ENCODE data around the gene ALDH1L2.

ALDH1L2 gene

GRCh38 chr12:105083551-105084105 lies 630 bp downstream of the ALDH1L2 start:
- no peak for DNase-seq (ENCODE audit: low read depth in 3 of 3)

GRCh38 chr12:105083031-105083430 lies 1.2 kb downstream of the ALDH1L2 start:
- no peak for DNase-seq (ENCODE audit: low read depth in 3 of 3)

GRCh38 chr12:105078712-105079570 lies 5.3 kb downstream of the ALDH1L2 start:
- no peak for DNase-seq (ENCODE audit: low read depth in 3 of 3)

GRCh38 chr12:105077435-105077834 lies 6.8 kb downstream of the ALDH1L2 start:
- DNase-seq (ENCODE audit: low read depth in 3 of 3), result no peak

- DNase-seq (ENCODE audit: low read depth in 3 of 3), result no peak
Measured at GRCh38 chr12:105076913-105077312, 7.3 kb downstream of the ALDH1L2 start.

- DNase-seq (ENCODE audit: low read depth in 3 of 3), result no peak
Measured at GRCh38 chr12:105076098-105076497, 8.2 kb downstream of the ALDH1L2 start.

DNA sequence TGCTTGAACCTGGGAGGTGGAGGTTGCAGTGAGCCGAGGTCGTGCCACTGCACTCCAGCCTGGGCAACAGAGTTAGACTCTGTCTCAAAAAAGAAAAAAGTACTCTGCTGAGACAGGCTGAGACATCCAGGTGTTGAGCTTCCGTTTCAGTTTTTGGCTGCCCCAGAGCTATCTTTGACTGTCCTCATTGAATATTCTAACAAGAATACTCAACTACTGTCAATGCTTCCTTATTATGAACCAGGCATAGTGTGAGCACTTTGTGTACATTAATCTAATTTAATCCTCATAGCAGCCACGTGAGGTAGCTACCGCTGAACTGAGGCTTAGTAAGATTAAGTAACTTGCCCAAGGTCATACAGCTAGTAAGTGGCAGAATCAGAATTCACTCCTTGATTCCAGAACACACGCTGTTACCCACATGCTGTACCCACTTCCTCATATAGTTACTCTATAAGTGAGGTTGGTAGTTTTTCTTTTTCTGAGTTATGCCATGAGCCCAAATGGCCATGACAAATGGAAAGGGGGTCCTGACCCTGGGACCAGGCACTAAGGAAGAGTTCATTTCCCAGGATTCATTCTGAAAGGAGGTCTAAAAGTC lies 11.3 kb downstream of the ALDH1L2 start:
- no peak for DNase-seq (ENCODE audit: low read depth in 3 of 3)

GRCh38 chr12:105071981-105072380 lies 12.3 kb downstream of the ALDH1L2 start:
- DNase-seq (ENCODE audit: low read depth in 3 of 3), result no peak

DNA sequence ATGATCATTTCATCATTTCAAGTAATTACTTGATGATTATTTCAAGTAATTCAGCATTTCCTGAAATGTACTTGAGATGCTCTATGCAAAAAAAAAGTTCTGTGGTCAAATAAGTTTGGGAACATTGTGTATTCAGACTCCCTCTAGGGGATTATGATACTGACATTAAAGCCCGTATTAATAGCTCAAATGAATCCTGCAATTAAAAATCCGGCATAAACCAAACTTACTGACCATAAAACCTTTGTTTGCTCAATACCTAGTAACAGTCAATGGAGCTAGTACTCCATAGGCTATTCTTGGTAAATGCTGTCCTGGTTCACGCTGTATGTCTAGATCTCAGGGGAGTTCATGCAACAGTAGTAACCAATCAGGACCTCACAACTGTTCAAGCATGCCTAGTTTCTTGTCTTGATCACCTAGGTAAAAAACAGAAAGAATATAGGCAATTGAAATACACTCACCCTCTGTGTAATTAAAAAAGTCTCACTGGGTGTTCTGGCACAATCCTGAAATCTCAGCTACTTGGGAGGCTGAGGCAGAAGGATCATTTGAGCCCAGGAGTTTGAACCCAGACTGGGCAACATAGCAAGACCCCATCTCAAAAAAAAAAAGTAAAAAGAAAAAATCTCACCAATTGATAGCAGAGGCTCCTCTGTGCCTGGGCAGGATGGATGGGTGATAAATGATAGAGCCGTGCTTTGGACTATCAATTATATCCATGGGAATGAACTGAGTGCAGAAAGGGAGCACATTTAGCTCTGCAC lies 14.1 kb downstream of the ALDH1L2 start:
- no peak for DNase-seq (ENCODE audit: low read depth in 3 of 3)

DNA sequence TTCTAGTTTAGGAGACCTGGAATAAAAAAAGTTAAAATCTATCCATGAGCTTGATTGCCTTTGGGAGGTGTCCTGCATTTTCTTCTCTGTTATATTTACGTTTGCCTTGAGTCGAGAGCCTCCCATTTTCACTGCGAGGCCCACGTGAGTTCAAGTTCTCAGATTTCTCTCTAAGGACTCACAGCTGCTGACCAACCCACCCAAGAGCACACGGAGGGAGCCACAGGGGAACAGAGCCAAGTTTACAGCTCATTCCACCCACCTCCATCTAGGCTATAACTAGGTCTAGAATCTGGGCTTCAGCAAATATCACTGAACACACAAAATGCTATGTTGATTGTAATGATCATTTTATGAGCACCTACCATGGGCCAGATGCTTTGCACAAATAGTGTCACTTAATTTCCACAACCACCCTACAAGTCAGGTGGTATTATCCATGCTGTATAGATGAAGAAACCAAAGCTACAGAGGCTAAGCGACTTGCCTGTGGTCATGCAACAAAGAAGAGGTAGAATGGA lies 16.7 kb downstream of the ALDH1L2 start:
- DNase-seq (ENCODE audit: low read depth in 3 of 3), result no peak

GRCh38 chr12:105064564-105065178 lies 19.6 kb downstream of the ALDH1L2 start:
- no peak for DNase-seq (ENCODE audit: low read depth in 3 of 3)

- DNase-seq (ENCODE audit: low read depth in 3 of 3), result no peak
Measured at GRCh38 chr12:105060715-105061378, 23.4 kb downstream of the ALDH1L2 start.

GRCh38 chr12:105057174-105057573 lies 27.1 kb downstream of the ALDH1L2 start:
- DNase-seq (ENCODE audit: low read depth in 3 of 3), result no peak

DNA sequence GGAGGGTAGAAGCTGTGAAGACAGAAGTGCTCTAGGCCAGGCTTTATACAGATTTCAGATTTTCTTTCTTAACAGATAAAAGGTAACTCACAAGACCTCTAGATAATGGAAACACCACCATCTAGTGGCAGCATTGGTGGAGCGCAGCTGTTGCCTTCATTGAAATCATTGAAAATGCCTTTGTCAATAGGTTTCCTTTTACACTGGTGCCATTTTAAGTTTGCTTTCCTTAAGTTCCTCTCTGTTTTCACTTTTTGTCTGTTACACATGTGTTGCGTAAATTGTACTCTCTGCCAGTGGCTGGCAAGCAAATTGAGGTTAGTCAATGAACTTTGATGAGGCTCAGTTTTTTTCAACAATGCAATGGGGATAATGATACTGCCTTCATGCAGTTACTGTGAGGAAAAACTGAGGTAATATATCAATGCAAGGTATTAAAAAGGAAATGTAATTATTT lies 31.1 kb downstream of the ALDH1L2 start:
- DNase-seq (ENCODE audit: low read depth in 3 of 3), result peak; percentile 51 to 60 (median 59)

GRCh38 chr12:105051981-105052380 lies 32.3 kb downstream of the ALDH1L2 start:
- no peak for DNase-seq (ENCODE audit: low read depth in 3 of 3)

- DNase-seq (ENCODE audit: low read depth in 3 of 3), result no peak
Measured at GRCh38 chr12:105048315-105048714, 35.9 kb downstream of the ALDH1L2 start.

DNA sequence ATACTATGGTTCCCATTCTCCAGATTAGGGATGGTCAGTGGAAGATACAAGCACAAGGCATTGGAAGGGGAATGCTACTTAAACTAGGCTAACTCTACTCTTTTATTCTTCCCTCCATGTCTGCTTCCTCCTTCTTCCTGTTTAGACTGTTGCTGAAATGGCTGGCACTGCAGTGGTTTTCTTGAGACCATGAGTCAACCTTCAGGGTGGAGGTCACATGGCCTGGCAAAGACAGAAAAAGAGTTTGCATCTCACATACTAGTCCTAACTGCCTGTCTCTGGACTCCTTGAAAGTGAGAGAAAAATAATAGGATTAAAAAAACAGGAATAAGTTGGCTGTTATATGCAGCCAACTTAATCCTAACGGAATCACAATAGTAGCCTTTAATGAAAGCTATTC lies 37.0 kb downstream of the ALDH1L2 start:
- DNase-seq (ENCODE audit: low read depth in 3 of 3), result no peak

- DNase-seq (ENCODE audit: low read depth in 3 of 3), result no peak
Measured at GRCh38 chr12:105041186-105041585, 43.1 kb downstream of the ALDH1L2 start.

DNA sequence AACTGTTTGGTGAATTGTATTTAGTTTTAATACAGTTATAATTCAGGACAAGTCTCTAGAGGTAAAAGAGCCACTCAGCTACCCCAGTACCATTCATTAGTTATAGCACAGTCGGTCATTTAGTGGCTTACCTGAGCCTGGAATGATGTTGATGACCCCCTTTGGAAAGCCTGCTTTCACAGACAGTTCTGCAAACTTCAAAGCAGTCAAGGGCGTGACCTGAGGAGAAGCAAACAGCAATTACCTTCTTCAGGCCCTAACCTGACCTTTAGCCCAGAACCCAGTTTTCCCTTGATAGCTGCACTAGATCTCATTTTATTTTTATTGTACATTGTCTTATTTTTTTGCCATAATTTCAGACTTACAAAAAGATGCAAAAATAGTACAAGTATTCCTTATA lies 43.8 kb downstream of the ALDH1L2 start:
- no peak for DNase-seq (ENCODE audit: low read depth in 3 of 3)

- no peak for DNase-seq (ENCODE audit: low read depth in 3 of 3)
Measured at GRCh38 chr12:105036937-105037649, 47.2 kb downstream of the ALDH1L2 start.
